NCI-H1436 treated with DMSO at 0.1 percent for 48 hours (cell line): ENCODE results near the gene MGLL.

ENCODE experiments used
- DNase-seq: peaks from one replicate; lab custom pipeline; 2025; lab: John Stamatoyannopoulos, UW

MGLL gene

DNA sequence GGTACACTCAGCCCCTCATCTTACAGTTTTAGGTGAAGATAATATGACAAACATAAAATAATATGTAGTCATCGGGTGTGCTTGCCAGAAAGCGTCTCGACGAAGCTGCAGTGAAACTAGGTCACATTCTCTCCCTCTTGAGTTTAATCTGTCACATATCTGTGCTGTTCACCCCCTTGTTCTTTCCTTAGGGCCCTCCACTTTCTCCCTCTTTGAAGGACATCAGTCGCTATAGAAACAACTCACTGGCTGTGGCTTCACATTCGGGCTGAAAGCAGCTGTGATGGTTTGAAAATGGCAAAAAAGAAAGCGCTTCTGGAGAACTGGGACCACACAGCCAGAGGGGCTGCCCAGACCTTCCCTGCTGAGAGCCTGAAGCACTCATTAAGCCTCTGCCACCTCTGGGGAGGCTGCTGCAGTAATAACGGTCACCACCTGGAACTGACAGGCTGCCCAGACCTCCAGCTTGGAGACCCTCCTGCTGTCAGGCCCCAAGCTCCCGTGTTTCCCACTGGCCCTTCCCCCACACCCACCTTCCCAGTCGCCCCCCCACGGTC, 99.2 kb downstream of the MGLL start:
- DNase-seq, result no peak

DNA sequence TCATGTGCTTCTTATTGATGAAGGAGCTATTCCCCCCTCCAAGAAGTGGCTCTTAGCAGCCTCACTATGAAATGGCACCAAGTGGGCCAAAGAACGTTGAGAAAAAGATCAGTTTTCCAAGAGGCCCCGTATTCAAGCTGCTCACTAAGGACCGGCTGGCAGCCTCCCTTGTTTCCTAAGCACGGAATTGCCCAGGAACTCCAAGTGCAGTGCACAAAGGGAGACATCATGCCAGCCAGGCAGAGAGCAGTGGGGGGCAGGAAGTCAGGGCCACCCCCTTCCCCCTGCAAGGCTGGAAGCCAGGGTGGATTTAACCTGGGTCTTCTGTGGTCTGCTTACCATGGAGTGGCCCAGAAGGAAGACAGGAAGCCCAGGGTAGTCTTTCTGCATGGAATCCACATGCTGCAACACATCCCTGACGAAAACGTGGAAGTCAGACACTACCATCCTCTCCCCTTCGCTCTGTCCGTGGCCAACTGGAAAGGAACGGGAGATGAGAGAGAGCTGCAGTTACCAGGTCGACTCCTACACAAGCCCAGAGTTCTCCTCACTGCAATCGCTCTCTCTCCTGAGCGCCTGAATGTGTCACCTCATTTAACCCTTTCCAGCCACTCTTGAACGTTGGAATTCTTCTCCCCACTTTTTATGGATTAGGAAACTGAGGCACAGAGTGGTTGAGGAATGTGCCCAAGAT, 100.1 kb downstream of the MGLL start:
- DNase-seq, result no peak

DNA sequence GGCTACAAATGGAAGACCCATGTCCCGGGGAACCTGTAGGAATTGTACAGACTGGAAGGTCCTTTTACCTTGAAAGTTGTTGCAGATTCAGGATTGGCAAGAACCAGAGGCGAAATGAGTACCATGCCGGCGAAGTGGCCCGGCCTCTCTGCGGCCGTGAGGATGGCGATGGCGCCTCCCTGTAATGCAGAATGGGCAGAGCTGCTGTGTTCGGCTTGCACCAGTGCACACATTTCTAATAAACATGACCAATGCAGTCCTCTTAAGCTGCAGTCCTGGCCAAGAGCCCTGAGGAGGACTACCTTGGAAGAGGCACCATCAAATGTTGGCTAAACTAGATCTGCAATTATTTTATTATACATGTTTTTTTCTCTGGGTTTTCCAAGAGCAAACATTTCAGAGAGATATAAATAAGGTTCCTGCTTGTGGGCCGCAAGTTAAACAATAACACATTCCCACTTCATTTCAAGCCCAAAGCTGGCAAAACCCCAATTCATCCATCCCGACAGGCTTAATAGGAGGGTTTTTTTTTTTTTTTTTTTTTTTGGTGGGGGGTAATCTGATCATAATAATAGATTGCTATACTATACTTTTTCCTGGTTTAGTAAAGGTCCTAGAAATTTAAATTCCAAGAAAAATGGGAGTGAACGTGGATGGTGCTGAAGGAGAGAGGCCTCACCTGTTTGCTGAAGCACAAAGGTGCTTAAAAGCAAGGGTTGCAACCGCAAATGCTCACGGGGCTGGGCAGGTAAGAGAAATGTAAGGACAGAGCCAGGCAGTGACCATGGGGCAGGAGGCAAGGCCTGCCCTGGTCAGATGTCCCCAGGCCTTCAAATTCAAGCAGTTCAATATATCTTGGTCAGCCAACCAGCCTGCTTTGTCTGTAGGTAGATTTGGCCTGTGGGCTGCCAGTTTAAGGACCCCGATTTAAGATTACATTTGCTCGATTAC, 101.1 kb downstream of the MGLL start:
- no peak for DNase-seq

GRCh38 chr3:127720161-127720823, 102.0 kb downstream of the MGLL start:
- DNase-seq, result no peak

GRCh38 chr3:127719369-127719768, 102.9 kb downstream of the MGLL start:
- DNase-seq, result no peak

- DNase-seq, result no peak
Measured at GRCh38 chr3:127718916-127719290, 103.4 kb downstream of the MGLL start.

DNA sequence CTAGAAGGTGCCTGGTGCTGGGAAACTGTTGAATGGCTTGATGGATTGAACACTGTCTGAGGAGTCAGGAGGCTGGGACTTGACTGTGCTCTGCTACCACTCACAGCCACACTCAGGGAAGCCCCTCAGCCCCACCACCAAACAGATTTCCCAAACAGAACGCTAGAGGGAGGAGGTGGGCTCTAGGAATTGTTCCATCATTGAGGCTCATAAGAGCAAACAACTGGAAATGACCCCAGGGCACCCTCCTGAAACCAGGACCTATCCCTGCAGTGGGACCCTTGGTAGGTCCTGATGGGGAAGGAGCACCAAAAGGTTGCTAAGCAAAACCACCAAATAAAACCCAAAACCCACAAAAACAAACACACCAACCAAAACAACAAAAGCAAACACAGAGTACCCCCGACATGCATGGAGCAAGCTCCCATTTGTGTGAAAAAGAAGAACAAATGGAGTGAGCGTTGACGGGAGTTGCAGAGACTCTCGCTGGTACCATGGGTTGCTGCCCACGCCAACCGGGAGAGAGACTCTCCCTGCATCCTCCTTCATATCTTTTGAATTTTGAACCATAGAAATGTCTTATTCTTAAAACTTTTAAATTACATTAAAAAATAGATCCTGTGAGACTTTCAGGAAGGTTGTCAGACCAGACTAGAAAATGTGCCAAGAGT, 103.9 kb downstream of the MGLL start:
- no peak for DNase-seq

GRCh38 chr3:127717357-127718244, 104.7 kb downstream of the MGLL start:
- DNase-seq, result no peak

- DNase-seq, result no peak
Measured at GRCh38 chr3:127716384-127716783, 105.9 kb downstream of the MGLL start.

- no peak for DNase-seq
Measured at GRCh38 chr3:127715532-127715931, 106.8 kb downstream of the MGLL start.

DNA sequence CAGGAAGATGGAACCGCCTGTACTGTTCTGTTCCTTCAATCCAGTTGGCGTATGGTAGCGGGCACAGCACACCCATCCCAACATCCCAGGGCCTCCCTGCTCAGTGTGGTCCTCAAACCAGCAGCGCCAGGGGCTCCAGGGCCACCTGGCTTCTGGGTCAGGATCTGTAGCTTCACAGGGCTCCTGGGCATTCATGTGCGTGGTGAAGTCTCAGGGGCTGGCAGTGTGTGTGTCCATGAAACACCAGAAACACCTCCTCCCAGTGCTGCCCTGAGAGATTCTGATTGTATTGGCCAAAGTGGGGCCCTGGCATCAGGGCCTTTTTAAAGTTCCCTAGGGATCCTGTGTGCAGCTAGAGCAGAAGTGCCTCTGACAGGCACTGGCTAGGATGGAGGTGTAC, 107.4 kb downstream of the MGLL start:
- no peak for DNase-seq

- DNase-seq, result no peak
Measured at GRCh38 chr3:127714125-127714571, 108.2 kb downstream of the MGLL start.

GRCh38 chr3:127712881-127713771, 109.2 kb downstream of the MGLL start:
- DNase-seq, result no peak

DNA sequence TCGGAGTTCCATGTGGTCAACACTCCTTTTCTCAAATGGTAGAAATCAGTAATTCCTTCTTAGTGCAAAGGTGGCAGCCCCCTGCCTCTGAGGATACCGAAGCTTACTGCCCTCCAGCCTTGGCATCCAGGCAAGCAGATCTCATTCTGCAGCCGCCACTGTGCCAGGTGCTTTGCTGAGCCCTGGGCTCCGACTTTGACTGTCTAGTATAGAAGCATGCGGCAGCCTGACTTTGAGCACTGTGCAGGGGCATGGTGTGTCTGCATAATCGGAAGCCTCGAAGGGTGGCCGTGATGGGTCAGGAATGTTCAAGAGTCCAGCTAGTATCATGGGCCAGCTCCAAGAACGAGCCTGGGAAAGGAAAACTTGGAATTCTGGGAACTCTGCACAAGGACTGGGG, 109.9 kb downstream of the MGLL start:
- DNase-seq, result no peak

GRCh38 chr3:127711896-127712295, 110.4 kb downstream of the MGLL start:
- DNase-seq, result no peak

DNA sequence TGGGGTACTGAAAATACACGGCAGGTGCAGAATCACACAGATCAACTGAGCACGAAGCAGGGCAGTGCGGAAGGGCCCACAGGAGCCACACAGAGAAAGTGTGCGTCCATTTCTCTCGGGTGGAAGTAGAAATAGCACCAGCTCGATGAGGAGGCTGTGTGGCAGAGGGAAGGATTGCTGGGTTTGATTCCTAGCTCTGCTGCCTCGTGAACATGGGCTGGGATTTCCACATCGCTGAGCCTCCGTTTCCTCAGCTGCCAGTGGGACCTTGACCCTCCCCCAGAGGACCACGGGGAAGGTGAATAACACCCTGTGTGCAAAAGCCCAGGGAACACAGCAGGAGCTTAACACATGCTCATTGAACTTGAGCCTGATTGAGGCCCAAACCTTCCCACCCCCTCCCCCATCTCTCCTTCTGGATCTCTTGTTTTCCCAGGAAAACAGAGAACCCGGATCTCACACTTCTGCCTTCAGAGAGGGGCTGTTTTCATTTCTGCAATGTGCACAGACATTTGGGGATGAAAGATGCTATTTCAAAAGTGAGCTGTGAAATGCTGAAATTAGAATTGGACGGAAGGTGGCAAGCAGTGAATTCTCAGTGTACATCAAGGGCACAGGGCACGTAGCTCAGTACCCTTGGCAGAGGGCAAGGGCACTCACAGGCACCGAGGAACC, 111.2 kb downstream of the MGLL start:
- no peak for DNase-seq

DNA sequence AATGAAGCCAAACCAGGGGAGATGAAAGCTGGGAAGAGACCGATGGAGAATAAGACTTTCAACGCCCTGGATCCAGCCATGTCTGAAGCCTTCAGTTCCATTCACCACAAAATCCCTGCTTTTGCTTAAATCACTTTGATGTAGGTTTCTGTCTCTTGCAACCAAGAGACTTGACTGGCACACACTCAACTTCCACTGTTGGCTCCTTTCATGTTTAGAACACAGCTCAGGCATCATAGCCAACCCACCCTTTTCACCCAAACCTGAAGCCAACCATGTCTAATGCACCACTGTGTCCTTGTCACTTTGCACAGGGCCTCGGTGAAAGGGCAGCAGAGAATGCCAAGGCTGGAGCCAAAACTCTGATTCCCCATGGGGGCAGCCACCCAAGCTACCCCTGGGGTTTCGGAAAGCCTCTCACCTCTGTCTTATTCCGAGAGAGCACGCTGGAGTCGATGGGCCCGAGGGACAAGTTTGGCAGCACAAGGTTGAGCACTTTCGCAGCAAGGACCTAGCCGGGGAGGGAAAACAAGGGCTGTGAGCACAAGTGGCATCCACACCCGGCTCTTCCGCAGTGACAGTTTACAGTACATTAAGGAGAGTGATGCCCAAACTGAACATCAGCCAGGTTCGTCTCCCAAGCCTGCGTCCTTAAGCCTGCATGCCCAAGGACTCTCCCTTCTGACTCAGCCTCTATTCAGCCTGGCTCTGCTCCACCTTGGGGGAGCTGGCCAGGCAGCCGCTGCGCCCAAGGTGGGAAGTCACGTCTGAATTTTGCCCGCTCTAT, 112.0 kb downstream of the MGLL start:
- DNase-seq, result no peak

- DNase-seq, result no peak
Measured at GRCh38 chr3:127709320-127710060, 112.8 kb downstream of the MGLL start.
